Sciatic nerve (tissue), 2 donors: ENCODE data around the gene APPBP2. TPM values are rescaled to one million over a fixed set of nuclear protein-coding genes. Genes with fewer than 3 reads are reported as not detected.
"Not testable (repeated sequence)": the region's sequence is repeated elsewhere in the genome, so short reads cannot be mapped to it uniquely, and the experiment has no call there.

Source experiments
- ATAC-seq: fragments of 200-7000 bp; cut with Tn5 transposase; one replicate; pipeline ENCODE4 v1.9.1; 2020; ENCODE audit warnings: mild to moderate bottlenecking, moderate library complexity
- DNase-seq: peaks from one replicate; pipeline ENCODE4 v3.0.0-alpha.2; 2020; ENCODE audit warnings: low spot score
- intact Hi-C: fragments of 100-400 bp; cut with DNase I; formaldehyde crosslinking; loops from one replicate; pipeline ENCODE4 v1.14.2; 2022
- total RNA-seq: library from RNA; stranded (reverse); fragmentation: NEBNext Ultra II Directional; extraction: Animal tissue kit (Norgen Biotek cat#: 25700); gene quantifications from one replicate; pipeline ENCODE4 v1.2.1, GENCODE V29; 2021
- donor health status: DM: no; HTN: no; CAD: no.
- donor health status: DM: no; HTN: no; CAD: no.

Gene APPBP2
- total RNA-seq, 1 donor from 2014 or later = 63.2 TPM

DNA sequence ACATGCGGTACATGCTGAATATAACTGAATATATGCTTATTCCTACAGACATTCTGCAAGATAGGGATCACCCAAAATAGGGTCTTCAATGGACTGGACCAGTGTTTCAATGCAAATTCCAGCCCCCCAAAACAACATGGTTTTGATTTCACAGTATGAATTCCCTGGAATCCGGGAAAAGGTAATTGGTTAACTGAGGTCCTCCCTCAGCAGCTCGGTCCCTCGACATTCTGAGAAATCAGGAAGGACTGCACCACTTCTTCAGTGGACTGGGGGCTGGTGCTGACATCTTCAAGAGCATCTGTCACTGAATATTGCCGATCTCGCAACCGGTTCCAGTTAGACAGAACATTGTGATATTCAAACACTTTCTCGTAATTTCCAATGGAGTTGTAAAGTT, 78.7 kb downstream of the APPBP2 start:
- intact Hi-C loops = no loop called here
- no peak for ATAC-seq
- DNase-seq = no peak

DNA sequence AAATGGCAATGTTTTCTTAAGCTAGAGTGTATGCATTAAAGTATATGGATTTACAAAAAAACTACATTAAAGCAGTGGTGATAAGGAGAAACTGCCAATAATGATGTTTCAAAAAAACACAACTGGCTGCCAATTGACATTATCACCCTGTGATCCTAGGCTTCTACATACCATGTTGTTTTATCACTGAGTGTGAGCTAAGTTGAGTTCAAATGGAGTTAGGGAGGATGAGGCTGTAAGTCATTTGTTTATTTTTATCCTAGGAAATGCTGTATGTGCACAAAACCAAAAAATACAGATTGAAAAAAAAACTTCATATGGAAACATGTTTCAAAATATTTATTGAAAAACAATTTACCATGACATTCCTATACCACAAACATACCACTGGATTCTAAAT, 80.9 kb downstream of the APPBP2 start:
- intact Hi-C loops = no loop called here
- no peak for DNase-seq
- no peak for ATAC-seq

DNA sequence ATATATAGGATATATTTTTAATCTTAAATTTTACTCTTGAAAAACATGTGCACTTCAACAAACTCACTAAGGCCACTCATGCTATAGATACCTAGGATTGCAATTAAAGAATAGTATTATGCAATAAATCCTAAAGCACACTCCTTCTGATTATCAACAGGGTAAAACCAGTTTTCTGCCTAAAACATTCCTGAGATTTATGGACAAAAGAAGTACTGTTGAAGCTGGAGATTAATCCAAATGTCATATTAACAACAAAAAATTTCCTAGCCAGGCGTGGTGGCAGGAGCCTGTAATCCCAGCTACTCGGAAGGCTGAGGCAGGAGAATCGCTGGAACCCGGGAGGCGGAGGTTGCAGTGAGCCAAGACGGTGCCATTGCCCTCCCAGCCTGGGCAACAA, 82.3 kb downstream of the APPBP2 start:
- ATAC-seq = no peak
- intact Hi-C loops = no loop called here
- no peak for DNase-seq

DNA sequence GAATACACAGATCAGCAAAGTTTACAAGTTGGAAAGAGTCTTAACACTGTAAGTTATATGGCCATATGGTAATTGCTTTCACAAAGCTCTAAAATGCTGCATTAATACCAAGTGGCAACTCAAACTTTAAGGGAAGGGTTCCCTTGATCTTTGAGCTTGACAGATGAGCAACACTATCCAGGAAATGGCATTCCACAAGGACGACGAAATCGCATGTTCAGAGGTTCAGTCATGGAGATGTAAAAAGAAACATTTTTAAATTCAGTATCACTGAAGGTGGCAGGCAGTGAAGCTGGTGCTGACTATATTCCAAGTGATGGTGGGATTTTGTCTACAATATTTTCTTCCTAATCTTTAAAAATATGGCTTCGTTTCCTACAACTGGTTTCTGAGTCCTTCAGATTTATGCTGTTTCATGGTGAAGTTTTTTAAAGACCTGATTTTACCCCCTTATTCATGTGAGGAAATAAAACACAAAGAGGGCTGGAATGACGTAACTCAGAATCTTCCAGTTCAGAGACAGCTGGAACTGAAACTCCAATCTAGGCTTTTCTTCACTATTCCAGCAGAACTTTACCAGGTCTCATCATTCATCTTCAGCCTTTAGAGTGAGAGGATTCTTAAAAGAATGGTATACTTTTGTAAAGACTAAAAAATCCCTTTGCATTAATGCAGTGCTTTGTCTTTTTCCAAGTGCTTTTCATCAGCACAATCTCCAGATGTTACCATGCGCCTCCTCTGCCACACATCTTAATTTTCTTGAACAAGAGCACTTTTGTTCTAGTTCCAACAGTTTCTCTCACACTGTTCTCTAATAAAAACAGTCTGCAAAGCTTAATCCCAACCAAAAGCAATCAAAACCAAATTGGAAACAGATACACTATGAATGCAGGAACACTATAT, 83.5 kb downstream of the APPBP2 start:
- peak; percentile 89 for ATAC-seq
- no peak for DNase-seq
- intact Hi-C loops = no loop called here

DNA sequence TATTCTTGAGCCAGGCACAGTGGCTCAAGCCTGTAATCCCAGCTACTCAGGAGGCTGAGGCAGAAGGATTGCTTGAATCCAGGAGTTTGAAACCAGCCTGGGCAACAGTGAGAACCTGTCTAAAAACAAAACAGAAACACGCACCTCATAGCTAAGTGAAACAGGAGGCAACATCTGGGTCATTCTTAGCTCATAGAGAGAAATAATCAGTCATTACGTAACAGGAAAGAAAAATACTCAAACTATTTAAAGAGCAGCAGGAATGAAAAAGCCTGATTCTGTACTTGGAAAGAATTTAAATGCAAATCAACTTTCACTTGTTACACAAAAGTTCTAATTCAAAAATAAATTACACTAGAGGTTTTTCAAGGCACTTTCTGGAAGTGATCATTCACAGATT, 86.5 kb downstream of the APPBP2 start:
- intact Hi-C loops = loop anchor here (10.0 kb wide), 1 partner anchor 295 kb away; the partner anchor contains the start of gene CA4
- DNase-seq (no peak), ATAC-seq (no peak)

DNA sequence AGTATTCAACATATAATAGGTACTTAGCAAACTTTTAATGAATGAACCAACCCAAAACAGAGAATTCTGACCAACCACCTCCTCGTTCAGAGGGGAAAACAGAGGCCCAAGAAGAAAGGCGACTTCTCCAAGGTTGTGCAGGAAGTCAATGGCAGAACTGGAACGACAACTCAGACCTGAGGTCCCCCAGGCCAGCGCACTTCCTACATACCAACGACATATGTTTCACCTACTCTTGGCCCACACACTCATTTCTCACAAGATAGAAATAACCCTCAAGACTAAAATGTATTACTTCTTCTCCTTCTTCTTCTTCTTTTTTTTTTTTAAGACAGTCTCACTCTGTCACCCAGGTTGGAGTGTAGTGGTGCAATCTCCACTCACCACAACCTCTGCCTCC, 89.4 kb downstream of the APPBP2 start:
- DNase-seq (no peak), ATAC-seq (no peak)
- intact Hi-C loops = loop anchor here (10.0 kb wide), 1 partner anchor 292 kb away; the partner anchor contains the start of gene CA4

DNA sequence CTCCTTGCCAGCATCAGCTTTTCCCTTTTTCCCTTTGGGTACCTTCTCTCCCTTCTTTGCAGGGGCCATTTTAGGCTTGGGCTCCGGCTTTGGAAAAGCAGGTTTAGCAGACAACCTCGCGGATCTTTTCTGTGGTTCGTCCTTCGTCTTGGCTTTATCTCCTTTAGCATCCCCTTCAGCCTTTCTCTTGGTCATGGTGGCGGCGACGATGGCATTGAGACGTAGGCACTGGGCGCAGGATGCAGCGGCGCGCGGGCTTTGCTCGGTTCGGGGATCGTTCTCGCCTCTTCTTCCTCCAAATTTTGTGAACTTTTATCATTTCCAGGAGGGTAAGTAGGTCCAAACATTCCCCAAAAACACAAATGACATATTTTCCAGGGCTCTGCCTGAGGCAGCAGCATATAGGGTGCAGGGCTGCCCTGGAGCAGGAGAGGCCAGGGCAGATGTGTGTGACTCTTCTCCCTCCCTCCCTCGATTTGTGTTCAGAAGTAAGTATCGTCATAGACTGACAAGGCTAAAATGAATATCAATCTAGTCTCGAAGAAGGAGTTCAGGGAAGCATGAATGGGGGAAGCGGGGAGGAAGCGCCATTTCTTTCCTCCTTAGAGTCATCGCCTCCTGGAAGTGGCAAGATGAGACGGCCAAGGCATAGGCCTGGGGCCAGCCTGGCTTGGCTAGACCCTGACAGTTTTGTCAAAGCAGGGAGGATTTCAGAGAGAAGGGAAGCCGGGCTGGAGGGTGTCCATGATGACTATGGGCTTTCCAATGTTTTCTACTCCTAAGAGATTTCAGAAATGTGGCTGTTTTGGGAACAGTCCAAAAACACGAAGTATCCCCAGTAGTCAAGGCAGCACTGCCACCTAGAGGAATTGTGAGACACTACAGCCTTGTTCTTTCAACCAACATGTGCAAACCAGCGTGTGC, 90.5 kb downstream of the APPBP2 start:
- intact Hi-C loops = loop anchor here (10.0 kb wide), 1 partner anchor 291 kb away; the partner anchor contains the start of gene CA4
- DNase-seq (peak; percentile 82), ATAC-seq (peak; percentile 93)

DNA sequence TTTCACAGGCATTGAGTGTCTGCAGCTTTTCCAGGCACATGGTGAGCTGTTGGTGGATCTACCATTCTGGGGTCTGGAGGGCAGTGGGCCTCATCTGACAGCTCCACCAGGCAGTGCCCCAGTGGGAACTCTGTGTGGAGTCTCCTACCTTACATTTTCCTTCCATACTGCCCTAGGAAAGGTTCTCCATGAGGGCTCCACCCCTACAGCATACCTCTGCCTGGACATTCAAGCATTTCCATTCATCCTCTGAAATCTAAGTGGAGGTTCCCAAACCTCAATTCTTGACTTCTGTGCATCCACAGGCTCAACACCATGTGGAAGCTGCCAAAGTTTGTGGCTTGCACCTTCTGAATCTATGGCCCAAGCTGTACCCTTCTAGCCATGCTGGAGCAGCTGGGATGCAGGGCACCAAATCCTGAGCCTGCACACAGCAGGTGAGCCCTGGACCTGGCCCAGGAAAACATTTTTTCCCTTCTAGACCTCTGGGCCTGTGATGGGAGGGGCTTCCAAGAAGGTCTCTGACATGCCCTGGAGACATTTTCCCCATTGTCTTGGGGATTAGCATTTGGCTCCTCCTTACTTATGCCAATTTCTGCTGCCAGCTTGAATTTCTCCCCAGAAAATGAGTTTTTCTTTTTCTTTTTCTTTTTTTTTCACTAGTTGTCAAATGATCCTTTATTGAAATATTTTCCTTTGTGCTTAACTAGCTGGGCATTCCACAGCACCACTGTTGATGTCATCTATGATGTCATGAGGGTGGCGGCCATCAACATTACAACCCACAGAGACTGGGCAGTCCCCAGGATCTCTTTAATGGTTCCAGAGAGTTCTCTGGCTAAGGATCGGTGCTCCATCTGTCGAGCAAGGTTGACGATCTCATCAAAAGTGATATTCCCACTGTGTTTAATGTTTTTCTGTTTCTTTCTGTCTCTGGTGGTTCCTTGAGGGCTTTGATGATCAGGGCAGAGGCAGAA, 92.7 kb downstream of the APPBP2 start:
- intact Hi-C loops = loop anchor here (10.0 kb wide), 1 partner anchor 289 kb away; the partner anchor contains the start of gene CA4
- not testable (repeated sequence) for ATAC-seq, DNase-seq

DNA sequence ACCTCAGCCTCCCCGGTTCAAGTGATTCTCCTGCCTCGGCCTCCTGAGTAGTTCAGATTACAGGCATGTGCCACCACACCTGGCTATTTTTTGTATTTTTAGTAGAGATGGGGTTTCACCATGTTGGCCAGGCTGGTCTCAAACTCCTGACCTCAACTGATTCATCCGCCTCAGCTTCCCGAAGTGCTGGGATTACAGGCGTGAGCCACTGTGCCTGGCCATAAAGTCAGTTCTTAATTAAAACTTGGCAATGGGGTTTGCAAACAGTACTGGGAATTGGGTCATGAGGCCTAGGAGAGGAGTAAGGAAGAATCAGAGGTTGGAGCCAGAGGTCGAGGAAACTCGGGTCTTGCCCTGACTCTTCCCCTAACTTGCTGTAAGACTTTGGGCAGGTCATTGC, 95.5 kb downstream of the APPBP2 start:
- DNase-seq, ATAC-seq: not testable (repeated sequence)
- intact Hi-C loops = loop anchor here (10.0 kb wide), 1 partner anchor 286 kb away; the partner anchor contains the start of gene CA4

DNA sequence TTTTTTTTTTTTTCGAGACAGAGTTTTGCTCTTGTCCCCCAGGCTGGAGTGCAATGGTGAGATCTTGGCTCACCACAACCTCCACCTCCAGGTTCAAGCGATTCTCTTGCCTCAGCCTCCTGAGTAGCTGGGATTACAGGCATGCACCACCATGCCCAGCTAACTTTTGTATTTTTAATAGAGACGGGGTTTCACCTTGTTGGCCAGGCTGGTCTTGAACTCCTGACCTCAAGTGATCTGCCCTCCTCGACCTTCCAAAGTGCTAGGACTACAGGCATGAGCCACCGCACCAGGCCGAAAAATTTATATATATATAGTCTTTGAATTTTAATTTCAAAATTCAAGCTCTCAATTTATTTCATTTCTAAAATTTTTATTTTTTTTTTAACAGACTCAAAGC, 97.6 kb downstream of the APPBP2 start:
- ATAC-seq, DNase-seq, intact Hi-C loops: not testable (repeated sequence)

DNA sequence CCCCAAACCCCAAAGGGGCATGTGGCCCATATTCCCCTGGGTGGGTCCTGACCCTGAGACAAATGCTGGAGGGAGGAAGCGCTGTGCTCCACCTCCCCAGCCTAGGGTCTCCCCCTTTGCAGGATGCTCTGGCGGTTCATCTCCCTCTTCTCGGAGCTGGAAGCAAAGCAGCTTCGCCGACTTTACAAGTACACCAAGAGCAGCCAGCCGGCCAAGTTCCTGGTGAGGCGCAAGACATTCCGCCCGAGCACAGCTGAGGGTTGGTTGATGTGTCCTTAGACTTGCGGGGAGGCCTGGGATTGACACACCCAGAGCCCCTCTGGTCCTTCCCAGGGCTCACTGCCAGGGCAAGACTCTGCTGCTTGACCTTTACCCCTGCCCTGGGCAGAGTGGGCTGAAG, 99.4 kb downstream of the APPBP2 start:
- no peak for DNase-seq
- ATAC-seq = no peak
- intact Hi-C loops = no loop called here

DNA sequence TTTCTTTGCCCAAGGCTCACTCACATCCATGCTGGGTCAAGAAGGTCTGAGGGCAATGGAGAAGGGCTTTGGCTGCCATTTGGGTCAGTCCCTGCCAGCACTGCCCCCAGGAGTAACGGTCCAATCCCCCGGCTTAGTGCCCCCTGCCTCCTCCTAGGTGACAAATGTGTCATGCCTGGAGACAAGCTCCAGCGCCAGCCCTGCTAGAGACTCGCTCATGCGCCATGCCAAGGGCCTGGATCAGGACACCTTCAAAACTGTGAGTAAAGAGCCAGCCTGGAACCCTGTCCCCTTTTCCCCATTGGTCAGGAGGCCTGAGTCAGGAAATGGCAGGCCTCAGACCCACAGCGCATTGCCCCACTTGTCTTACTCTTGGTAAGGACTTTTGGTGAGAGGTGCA, 100.4 kb downstream of the APPBP2 start:
- intact Hi-C loops = no loop called here
- no peak for DNase-seq
- ATAC-seq = no peak

DNA sequence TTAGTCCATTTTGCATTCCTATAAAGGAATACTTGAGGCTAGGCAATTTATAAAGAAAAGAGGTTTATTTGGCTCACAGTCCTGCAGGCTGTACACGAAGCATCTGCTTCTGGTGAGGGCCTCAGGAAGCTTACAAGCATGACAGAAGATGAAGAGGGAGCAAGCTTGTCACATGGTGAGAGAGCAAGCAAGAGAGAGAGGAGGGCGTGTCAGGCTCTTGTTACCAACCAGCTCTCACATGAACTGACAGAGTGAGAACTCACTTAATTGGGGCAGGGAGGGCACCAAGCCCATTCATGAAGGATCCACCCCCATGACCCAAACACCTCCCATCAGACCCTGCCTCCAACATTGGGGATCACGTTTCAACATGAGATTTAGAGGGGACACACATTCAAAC, 102.2 kb downstream of the APPBP2 start:
- DNase-seq = no peak
- ATAC-seq = no peak
- intact Hi-C loops = no loop called here

DNA sequence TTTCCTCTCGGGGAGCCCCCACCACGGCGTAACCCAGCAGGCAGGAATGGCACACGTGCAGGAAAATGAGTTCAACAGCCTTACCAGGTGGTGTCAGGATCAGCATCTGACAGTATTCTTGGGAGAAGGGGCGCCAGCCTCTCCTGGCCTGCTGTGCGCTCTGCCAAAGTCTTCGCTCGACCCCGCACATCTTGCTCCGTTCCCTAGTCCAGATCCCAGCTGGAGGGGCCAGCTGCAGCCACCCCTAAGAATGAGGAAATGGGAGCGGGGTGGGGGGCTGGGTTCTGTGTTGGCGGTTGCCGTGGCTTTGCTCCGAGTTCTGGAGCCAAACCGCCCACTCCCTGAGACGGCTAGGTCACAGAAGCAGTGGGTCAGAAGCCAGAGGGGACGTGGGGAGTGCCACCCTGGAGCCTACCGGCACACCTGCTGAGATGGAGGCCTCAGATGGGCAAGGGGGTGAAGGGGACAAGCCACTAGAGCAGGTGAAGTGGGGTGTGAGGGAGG, 103.8 kb downstream of the APPBP2 start, which contains the start of gene CHCT1:
CHCT1 (plus strand) TSS at position 328 of the 504 bp plus-strand sequence; CDS start at position 432, 104 bp downstream.
- intact Hi-C loops = no loop called here
- ATAC-seq (peak; percentile 19), DNase-seq (no peak)

DNA sequence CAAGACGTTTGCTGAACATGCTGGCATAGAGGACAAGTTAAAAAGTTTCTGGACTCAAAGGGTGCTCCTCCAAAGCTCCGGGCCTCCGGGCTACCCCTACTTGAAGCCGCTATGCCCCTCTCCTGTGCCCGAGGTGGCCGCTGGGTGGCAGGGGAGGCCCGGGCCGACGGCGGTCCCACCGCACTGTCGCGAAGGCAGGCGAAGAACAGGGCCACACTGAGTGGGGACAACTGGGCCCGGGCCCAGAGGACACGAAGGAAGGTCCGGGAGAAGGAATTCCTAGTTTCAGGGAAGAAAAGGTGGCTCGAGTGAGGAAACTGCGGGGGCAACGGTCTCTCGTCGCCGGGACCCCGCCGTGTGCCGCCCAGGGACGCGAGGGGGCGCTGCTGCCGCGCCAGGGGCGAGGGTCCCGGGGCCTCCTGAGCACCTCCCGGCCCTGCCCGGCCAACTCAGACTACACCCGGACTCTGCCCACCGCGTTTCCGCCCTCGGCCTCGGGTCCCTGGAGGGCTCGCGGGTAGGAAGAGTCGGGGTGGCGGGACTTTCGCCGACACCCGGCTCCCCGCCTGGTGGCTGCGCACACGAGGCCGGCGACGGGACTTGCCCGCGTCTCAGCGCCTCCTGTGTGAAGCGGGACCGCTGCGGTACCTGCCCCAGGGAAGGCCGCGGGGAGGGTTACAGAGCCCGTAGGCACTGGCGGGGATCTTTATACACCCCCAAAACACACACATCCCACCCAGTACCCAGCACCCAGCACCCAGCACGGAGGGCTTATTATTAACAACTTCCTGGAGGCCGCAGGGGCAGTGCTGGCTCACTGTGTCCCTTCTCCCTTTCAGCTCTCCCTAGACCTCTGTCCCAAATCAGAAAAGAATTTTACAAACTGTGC, 104.5 kb downstream of the APPBP2 start:
- peak; percentile 95 for ATAC-seq
- intact Hi-C loops = no loop called here
- DNase-seq = peak; percentile 85

DNA sequence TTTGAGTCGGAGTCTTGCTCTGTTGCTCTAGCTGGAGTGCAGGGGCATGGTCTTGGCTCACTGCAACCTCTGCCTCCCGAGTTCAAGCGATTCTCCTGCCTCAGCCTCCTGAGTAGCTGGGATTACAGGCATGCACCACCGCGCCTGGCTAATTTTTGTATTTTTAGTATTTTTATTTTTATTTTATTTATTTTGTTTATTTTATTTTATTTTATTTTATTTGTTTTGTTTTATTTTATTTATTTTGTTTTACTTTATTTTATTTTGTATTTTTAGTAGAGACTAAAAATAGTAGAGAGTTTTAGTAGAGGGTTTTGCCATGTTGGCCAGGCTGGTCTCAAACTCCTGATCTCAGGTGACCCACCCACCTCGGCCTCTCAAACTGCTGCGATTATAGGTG, 106.2 kb downstream of the APPBP2 start:
- DNase-seq, ATAC-seq, intact Hi-C loops: not testable (repeated sequence)

DNA sequence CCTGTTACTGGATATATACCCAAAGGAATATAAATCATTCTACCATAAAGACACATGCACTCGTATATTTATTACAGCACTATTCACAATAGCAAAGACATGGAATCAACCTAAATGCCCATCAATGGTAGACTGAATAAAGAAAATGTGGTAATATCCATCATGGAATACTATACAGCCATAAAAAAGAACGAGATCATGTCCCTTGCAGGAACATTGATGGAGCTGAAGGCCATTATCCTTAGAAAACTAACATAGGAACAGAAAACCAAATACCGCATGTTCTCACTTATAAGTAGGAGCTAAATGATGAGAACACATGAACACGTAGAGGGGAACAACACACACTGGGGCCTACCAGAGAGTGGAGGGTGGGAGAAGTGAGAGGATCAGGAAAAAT, 107.0 kb downstream of the APPBP2 start:
- intact Hi-C loops, ATAC-seq, DNase-seq: not testable (repeated sequence)
